A673 (cell line): Measurements from ENCODE around the gene AHCYL2. TPM values are rescaled to one million over a fixed set of nuclear protein-coding genes. Genes with fewer than 3 reads are reported as not detected.

Source experiments
- BruUV-seq: library from RNA; stranded (reverse); fragments of 400-500 nt; replicated peaks from 2 replicates; lab custom pipeline; 2021; lab: Mats Ljungman, UMichigan
- CTCF ChIA-PET: fragments of 300-600 bp; sonication (Branson Sonifier 250); formaldehyde crosslinking; loops from one replicate; lab custom pipeline; 2022; ENCODE audit warnings: antibody characterized with exemption; lab: Charles Lee
- POLR2A ChIA-PET: fragments of 300-600 bp; sonication (Branson Sonifier 250); formaldehyde crosslinking; loops from one replicate; lab custom pipeline; 2022; ENCODE audit warnings: antibody characterized with exemption; ENCODE audit not compliant: low non-redundant PET; lab: Charles Lee
- DNase-seq: peaks from one replicate; pipeline ENCODE4 v3.0.0-alpha.2; 2015; ENCODE audit warnings: low spot score
- H3K27ac ChIP-seq: fragments of 200-600 bp; sonication (generic); 2 replicates; pipeline ENCODE4 v1.5.1; 2016; ENCODE audit warnings: mixed run types, low read depth, mild to moderate bottlenecking, mixed read lengths, antibody characterized with exemption, low read length; ENCODE audit not compliant: poor library complexity, severe bottlenecking
- H3K27me3 ChIP-seq: fragments of 200-600 bp; sonication (generic); replicated peaks from 2 replicates; pipeline ENCODE4 v1.6.1; 2017; ENCODE audit warnings: mixed run types, low read depth, mild to moderate bottlenecking, mixed read lengths, antibody characterized with exemption, low read length; ENCODE audit not compliant: insufficient read depth, poor library complexity
- H3K36me3 ChIP-seq: fragments of 200-600 bp; sonication (generic); 2 replicates; pipeline ENCODE4 v1.6.1; 2016; ENCODE audit warnings: mixed run types, mild to moderate bottlenecking, mixed read lengths, antibody characterized with exemption, low read length; ENCODE audit not compliant: insufficient read depth, poor library complexity, severe bottlenecking
- H3K4me1 ChIP-seq: fragments of 200-600 bp; sonication (generic); 2 replicates; pipeline ENCODE4 v1.6.1; 2017; ENCODE audit warnings: mixed run types, mild to moderate bottlenecking, mixed read lengths, antibody characterized with exemption, low read length; ENCODE audit not compliant: insufficient read depth, poor library complexity, severe bottlenecking
- H3K4me3 ChIP-seq: fragments of 200-600 bp; sonication (generic); 2 replicates; pipeline ENCODE4 v1.5.1; 2016; ENCODE audit warnings: low read depth, mixed run types, mild to moderate bottlenecking, mixed read lengths, low read length; ENCODE audit not compliant: poor library complexity, severe bottlenecking
- H3K9me3 ChIP-seq: fragments of 200-600 bp; sonication (generic); 2 replicates; pipeline ENCODE4 v1.6.1; 2016; ENCODE audit warnings: mixed run types, low read depth, mild to moderate bottlenecking, mixed read lengths, antibody characterized with exemption, low read length; ENCODE audit not compliant: poor library complexity, severe bottlenecking
- CTCF ChIP-seq: fragments of 300-800, 200-600 bp; sonication (generic); conservative IDR thresholded peaks from 2 replicates; pipeline ENCODE4 v1.5.1; 2017; ENCODE audit warnings: low read depth, mild to moderate bottlenecking, antibody characterized with exemption, low read length, moderate library complexity, mixed read lengths
- EZH2 ChIP-seq: fragments of 200-600 bp; sonication (generic); IDR thresholded peaks from 2 replicates; pipeline ENCODE4 v1.6.1; 2017; ENCODE audit warnings: borderline replicate concordance, low read depth, mild to moderate bottlenecking, mixed read lengths, antibody characterized with exemption, low read length; ENCODE audit not compliant: poor library complexity, severe bottlenecking
- intact Hi-C: fragments of 100-400 bp; cut with micrococcal nuclease; formaldehyde crosslinking; loops from one replicate; pipeline ENCODE4 v1.10.0; 2022; ENCODE audit not compliant: unreplicated experiment
- total RNA-seq: library from RNA; stranded (reverse); gene quantifications from 2 replicates; pipeline ENCODE4 v1.2.3, GENCODE V29; 2021

Gene AHCYL2
- total RNA-seq, 1 experiment from 2014 or later: 35.2 TPM

DNA sequence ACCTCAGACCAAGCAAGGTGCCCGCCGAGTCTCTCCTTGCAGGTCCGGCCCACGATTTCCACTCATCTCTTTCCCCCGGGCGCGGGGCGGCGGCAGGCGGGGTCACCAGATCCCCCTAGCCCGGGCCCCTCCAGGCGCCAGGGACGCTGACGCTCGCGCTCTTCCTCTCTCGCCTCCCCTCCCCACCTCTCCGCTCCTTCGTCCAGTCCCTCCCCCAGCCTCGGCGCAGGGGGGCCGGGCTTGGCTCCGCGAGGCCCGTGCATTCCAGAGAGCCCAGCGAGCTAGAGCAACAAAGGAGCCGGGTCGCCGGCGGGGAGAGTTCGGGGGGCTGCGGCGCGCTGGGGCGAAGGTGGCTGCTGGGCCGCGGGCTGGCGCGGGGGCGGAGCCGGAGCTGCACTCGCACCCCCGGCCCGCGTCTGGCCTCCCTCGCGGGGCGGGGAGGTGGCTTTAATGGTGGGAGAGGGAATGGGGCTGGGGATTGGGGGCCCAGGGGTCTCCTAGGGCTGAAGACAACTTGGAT lies 36.4 kb upstream of the AHCYL2 start, which contains the start of gene SMO:
Gene SMO (plus strand): TSS at position 262 of the 520 bp plus-strand sequence. CDS start 519 bp downstream, outside the sequence.
- Histone ChIP-seq H3K27me3 (no peaks in the 10 kb centered on the region), H3K36me3 (no peaks in the 10 kb centered on the region), H3K27ac (peak within 1 kb of the TSS; percentile 94), H3K4me3 (peak within 1 kb of the TSS; percentile 83), H3K9me3 (no peaks in the 10 kb centered on the region), H3K4me1 (peaks cover 11% of the 10 kb centered on the region)
- no TSS peak for BruUV-seq
- DNase-seq: peak; percentile 74
- ChIA-PET POLR2A (interaction anchor here (0.7 kb wide), 1 partner anchor 74 kb away, joined by 10 read pairs; no protein-coding TSS in a partner anchor), CTCF (interaction anchor here (0.7 kb wide), 1 partner anchor 101 kb away, joined by 5 read pairs; no protein-coding TSS in a partner anchor)
- TF ChIP-seq CTCF: no peak
- TF ChIP-seq EZH2: no peak
- intact Hi-C loops: no loop called here

DNA sequence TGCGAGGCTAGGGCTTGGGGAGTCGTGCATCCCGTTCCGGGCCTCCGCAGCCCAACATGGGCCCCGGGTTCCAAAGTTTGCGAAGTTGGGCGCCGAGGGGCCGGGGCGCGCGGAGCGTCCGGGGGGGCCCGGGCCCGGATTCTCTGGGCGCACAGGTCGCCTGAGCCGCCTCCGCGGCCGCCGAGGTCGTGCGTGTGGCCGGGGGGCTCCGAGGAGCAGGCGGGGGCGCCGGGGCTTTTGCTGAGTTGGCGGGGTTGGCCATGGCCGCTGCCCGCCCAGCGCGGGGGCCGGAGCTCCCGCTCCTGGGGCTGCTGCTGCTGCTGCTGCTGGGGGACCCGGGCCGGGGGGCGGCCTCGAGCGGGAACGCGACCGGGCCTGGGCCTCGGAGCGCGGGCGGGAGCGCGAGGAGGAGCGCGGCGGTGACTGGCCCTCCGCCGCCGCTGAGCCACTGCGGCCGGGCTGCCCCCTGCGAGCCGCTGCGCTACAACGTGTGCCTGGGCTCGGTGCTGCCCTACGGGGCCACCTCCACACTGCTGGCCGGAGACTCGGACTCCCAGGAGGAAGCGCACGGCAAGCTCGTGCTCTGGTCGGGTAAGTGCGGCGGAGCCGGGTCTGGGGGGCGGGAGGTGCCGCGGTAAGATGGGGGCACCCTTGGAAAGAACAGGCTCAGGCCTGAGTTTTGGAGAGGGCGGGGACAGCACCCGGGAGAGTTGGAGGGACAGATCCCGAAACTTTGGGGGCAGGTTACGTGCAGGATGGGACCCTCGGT lies 35.8 kb upstream of the AHCYL2 start:
- ChIA-PET CTCF (interaction anchor here (0.7 kb wide), 1 partner anchor 100 kb away, joined by 5 read pairs; no protein-coding TSS in a partner anchor), POLR2A (interaction anchor here (0.7 kb wide), 1 partner anchor 73 kb away, joined by 10 read pairs; no protein-coding TSS in a partner anchor)
- intact Hi-C loops: no loop called here
- TF ChIP-seq EZH2: no peak
- TF ChIP-seq CTCF: no peak
- no peak for DNase-seq
- Histone ChIP-seq H3K4me1 (peaks cover 11% of the 10 kb centered on the region), H3K9me3 (no peaks in the 10 kb centered on the region), H3K4me3 (peak overlapping the region; percentile 83), H3K27me3 (no peaks in the 10 kb centered on the region), H3K36me3 (no peaks in the 10 kb centered on the region), H3K27ac (peak overlapping the region; percentile 94)
- BruUV-seq: no TSS peak

GRCh38 chr7:129189661-129190310 lies 35.0 kb upstream of the AHCYL2 start:
- Histone ChIP-seq H3K27ac (peak overlapping the region; percentile 94), H3K27me3 (no peaks in the 10 kb centered on the region), H3K36me3 (no peaks in the 10 kb centered on the region), H3K4me1 (peaks cover 11% of the 10 kb centered on the region), H3K4me3 (peak overlapping the region; percentile 83), H3K9me3 (no peaks in the 10 kb centered on the region)
- ChIA-PET POLR2A (no interaction called here), CTCF (no interaction called here)
- BruUV-seq: no TSS peak
- intact Hi-C loops: no loop called here
- TF ChIP-seq EZH2 (no peak), CTCF (no peak)
- DNase-seq: no peak
